GM12878 (cell line): ENCODE data around the gene ZNF41. TPM values are rescaled to one million over a fixed set of nuclear protein-coding genes. Genes with fewer than 3 reads are reported as not detected.

Experiments
- ATF7 ChIP-seq: fragments of 450-650 bp; IDR thresholded peaks from 2 replicates; pipeline ENCODE4 v1.6.1; 2016; ENCODE audit warnings: low read depth, mild to moderate bottlenecking
- CBX3 ChIP-seq: fragments of 200-600 bp; sonication (generic); IDR thresholded peaks from 2 replicates; pipeline ENCODE4 v1.6.1; 2016; ENCODE audit warnings: low read depth, borderline replicate concordance
- CBX5 ChIP-seq: sonication (generic); IDR thresholded peaks from 2 replicates; pipeline ENCODE4 v1.6.1; 2016; ENCODE audit warnings: low read depth, moderate library complexity, mild to moderate bottlenecking, inconsistent platforms
- CREB1 ChIP-seq: IDR thresholded peaks from 2 replicates; pipeline ENCODE4 v1.6.1; 2012; ENCODE audit warnings: low read depth, mild to moderate bottlenecking, inconsistent platforms
- KLF5 ChIP-seq: fragments of 450-650 bp; IDR thresholded peaks from 2 replicates; pipeline ENCODE4 v1.6.1; 2014; ENCODE audit warnings: mild to moderate bottlenecking; ENCODE audit not compliant: partially characterized antibody
- MEF2A ChIP-seq: IDR thresholded peaks from 2 replicates; pipeline ENCODE4 v1.6.1; 2011; ENCODE audit warnings: low read depth, mild to moderate bottlenecking, low read length, moderate library complexity; ENCODE audit not compliant: insufficient read depth
- NFYA ChIP-seq: IDR thresholded peaks from 2 replicates; pipeline ENCODE4 v1.6.1; 2011; ENCODE audit warnings: low read depth, mild to moderate bottlenecking, low read length, improper control_type of control experiment, borderline replicate concordance
- WRNIP1 ChIP-seq: IDR thresholded peaks from 2 replicates; pipeline ENCODE4 v1.6.1; 2011; ENCODE audit warnings: low read depth, low read length, improper control_type of control experiment, borderline replicate concordance
- ZNF207 ChIP-seq: fragments of 450-650 bp; IDR thresholded peaks from 2 replicates; pipeline ENCODE4 v1.6.1; 2014; ENCODE audit warnings: antibody characterized with exemption, mild to moderate bottlenecking, borderline replicate concordance
- polyA plus RNA-seq, 11 experiments: library from polyadenylated mRNA; depleted of rRNA in 4 of 11; unstranded in 6 of 11; stranded (reverse) in 5 of 11; fragments of >200 nt; fragmentation: Nextera tagmentation in 4 of 11; fragmentation: Illumina TruSeq in 1 of 11; extraction: Ambion mirVana in 4 of 11; extraction: Trizol in 1 of 11; gene quantifications; 1 replicate in 1 of 11; 2 replicates in 10 of 11; pipeline versions ENCODE4 v1.2.1 to v1.2.3, GENCODE V29; 2011 to 2016; ENCODE audit warnings: inconsistent platforms in 2 of 11, missing spikeins in 2 of 11, low read depth in 1 of 11
- total RNA-seq, 4 experiments: library from RNA; depleted of rRNA in 3 of 4; stranded (reverse); fragments of >200 nt in 3 of 4; fragmentation: Illumina TruSeq in 1 of 4; extraction: Trizol in 1 of 4; gene quantifications; 2 replicates each; pipeline versions ENCODE4 v1.2.1 to v1.2.3, GENCODE V29; 2013 to 2021
- TF ChIP-seq, protein P1 (sequence below): IDR thresholded peaks from 2 replicates; pipeline ENCODE4 v1.6.1; 2011; ENCODE audit warnings: borderline replicate concordance, low read depth, mild to moderate bottlenecking, moderate library complexity, low read length; ENCODE audit not compliant: insufficient read depth, poor library complexity, severe bottlenecking
- TF ChIP-seq, protein P2 (sequence below): fragments of 150-350 bp; IDR thresholded peaks from 2 replicates; pipeline ENCODE4 v1.6.1; 2016; ENCODE audit warnings: low read depth, low read length
- TF ChIP-seq, protein P3 (sequence below): fragments of 450-650 bp; IDR thresholded peaks from 2 replicates; pipeline ENCODE4 v1.6.1; 2018; ENCODE audit warnings: borderline replicate concordance, mild to moderate bottlenecking; ENCODE audit not compliant: partially characterized antibody
- TF ChIP-seq, protein P4 (sequence below): fragments of 450-650 bp; conservative IDR thresholded peaks from 2 replicates; pipeline ENCODE4 v1.6.1; 2017; ENCODE audit warnings: mild to moderate bottlenecking, moderate library complexity
- TF ChIP-seq, protein P5 (sequence below): IDR thresholded peaks from 2 replicates; pipeline ENCODE4 v1.6.1; 2012; ENCODE audit warnings: low read depth, low read length, improper control_type of control experiment
- TF ChIP-seq, protein P6 (sequence below): IDR thresholded peaks from 2 replicates; pipeline ENCODE4 v1.6.1; 2012; ENCODE audit warnings: low read length, inconsistent platforms

ZNF41 gene
- total and polyA plus RNA-seq, 10 of the 15 experiments (the other 5 are each of a cell fraction or from before 2014, with no cell fraction given): 0.95 to 10.6 (median 7.5) TPM

DNA sequence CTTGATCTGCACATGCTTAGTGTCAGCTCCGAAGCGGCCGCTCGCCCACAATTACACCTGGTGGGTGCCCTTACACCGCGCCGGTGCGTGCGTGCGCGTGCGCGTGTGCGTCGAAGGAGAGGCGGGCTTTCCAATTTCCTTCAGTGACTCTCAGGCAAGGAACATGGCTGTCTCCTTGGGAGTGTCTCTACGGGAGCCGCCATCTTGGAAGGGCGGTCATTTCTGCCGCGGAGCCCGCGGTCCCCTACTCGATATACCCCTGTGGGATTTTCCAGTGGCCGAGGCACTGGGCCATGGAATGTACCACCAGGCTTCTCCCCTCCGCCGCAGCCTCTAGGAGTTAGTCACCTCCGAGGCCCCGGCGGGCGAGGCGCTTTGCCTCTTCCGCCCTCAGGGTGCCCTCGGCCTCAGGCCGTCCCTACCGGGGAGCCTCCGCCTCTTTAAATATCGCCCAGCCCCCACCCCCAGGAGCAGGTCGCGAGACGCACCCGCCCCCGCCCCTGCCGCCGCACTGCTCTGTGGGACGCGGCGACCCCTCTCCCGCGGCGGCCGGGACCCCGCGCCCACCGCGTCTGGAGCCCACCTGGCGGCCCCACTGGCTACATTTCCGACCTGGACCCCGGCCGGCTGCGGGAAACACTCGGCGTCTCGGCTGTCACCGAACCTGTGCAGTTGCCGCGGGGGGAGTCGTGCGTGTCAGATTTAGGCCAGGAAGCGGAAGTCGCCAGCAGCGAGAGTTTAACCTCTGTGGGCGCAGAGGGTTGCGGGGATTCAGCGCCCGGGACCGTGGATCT is at the start of gene ZNF41 (continued):
- TF ChIP-seq, protein P1, sequence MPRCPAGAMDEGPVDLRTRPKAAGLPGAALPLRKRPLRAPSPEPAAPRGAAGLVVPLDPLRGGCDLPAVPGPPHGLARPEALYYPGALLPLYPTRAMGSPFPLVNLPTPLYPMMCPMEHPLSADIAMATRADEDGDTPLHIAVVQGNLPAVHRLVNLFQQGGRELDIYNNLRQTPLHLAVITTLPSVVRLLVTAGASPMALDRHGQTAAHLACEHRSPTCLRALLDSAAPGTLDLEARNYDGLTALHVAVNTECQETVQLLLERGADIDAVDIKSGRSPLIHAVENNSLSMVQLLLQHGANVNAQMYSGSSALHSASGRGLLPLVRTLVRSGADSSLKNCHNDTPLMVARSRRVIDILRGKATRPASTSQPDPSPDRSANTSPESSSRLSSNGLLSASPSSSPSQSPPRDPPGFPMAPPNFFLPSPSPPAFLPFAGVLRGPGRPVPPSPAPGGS: no peak
- TF ChIP-seq ATF7 (no peak), NFYA (no peak), CBX5 (no peak), ZNF207 (no peak), CREB1 (peak; percentile 37; the same call in 1 of the 2 replicates), KLF5 (no peak), CBX3 (no peak), MEF2A (no peak), WRNIP1 (no peak)
- TF ChIP-seq, protein P2, sequence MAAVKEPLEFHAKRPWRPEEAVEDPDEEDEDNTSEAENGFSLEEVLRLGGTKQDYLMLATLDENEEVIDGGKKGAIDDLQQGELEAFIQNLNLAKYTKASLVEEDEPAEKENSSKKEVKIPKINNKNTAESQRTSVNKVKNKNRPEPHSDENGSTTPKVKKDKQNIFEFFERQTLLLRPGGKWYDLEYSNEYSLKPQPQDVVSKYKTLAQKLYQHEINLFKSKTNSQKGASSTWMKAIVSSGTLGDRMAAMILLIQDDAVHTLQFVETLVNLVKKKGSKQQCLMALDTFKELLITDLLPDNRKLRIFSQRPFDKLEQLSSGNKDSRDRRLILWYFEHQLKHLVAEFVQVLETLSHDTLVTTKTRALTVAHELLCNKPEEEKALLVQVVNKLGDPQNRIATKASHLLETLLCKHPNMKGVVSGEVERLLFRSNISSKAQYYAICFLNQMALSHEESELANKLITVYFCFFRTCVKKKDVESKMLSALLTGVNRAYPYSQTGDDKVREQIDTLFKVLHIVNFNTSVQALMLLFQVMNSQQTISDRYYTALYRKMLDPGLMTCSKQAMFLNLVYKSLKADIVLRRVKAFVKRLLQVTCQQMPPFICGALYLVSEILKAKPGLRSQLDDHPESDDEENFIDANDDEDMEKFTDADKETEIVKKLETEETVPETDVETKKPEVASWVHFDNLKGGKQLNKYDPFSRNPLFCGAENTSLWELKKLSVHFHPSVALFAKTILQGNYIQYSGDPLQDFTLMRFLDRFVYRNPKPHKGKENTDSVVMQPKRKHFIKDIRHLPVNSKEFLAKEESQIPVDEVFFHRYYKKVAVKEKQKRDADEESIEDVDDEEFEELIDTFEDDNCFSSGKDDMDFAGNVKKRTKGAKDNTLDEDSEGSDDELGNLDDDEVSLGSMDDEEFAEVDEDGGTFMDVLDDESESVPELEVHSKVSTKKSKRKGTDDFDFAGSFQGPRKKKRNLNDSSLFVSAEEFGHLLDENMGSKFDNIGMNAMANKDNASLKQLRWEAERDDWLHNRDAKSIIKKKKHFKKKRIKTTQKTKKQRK: no peak
- TF ChIP-seq, protein P3, sequence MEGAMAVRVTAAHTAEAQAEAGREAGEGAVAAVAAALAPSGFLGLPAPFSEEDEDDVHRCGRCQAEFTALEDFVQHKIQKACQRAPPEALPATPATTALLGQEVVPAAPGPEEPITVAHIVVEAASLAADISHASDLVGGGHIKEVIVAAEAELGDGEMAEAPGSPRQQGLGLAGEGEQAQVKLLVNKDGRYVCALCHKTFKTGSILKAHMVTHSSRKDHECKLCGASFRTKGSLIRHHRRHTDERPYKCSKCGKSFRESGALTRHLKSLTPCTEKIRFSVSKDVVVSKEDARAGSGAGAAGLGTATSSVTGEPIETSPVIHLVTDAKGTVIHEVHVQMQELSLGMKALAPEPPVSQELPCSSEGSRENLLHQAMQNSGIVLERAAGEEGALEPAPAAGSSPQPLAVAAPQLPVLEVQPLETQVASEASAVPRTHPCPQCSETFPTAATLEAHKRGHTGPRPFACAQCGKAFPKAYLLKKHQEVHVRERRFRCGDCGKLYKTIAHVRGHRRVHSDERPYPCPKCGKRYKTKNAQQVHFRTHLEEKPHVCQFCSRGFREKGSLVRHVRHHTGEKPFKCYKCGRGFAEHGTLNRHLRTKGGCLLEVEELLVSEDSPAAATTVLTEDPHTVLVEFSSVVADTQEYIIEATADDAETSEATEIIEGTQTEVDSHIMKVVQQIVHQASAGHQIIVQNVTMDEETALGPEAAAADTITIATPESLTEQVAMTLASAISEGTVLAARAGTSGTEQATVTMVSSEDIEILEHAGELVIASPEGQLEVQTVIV: no peak
- TF ChIP-seq, protein P4, sequence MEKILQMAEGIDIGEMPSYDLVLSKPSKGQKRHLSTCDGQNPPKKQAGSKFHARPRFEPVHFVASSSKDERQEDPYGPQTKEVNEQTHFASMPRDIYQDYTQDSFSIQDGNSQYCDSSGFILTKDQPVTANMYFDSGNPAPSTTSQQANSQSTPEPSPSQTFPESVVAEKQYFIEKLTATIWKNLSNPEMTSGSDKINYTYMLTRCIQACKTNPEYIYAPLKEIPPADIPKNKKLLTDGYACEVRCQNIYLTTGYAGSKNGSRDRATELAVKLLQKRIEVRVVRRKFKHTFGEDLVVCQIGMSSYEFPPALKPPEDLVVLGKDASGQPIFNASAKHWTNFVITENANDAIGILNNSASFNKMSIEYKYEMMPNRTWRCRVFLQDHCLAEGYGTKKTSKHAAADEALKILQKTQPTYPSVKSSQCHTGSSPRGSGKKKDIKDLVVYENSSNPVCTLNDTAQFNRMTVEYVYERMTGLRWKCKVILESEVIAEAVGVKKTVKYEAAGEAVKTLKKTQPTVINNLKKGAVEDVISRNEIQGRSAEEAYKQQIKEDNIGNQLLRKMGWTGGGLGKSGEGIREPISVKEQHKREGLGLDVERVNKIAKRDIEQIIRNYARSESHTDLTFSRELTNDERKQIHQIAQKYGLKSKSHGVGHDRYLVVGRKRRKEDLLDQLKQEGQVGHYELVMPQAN: peak; percentile 36; the same call in 1 of the 2 replicates
- TF ChIP-seq, protein P5, sequence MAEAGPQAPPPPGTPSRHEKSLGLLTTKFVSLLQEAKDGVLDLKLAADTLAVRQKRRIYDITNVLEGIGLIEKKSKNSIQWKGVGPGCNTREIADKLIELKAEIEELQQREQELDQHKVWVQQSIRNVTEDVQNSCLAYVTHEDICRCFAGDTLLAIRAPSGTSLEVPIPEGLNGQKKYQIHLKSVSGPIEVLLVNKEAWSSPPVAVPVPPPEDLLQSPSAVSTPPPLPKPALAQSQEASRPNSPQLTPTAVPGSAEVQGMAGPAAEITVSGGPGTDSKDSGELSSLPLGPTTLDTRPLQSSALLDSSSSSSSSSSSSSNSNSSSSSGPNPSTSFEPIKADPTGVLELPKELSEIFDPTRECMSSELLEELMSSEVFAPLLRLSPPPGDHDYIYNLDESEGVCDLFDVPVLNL: peak; percentile 65; the same call in 1 of the 2 replicates
- TF ChIP-seq, protein P6, sequence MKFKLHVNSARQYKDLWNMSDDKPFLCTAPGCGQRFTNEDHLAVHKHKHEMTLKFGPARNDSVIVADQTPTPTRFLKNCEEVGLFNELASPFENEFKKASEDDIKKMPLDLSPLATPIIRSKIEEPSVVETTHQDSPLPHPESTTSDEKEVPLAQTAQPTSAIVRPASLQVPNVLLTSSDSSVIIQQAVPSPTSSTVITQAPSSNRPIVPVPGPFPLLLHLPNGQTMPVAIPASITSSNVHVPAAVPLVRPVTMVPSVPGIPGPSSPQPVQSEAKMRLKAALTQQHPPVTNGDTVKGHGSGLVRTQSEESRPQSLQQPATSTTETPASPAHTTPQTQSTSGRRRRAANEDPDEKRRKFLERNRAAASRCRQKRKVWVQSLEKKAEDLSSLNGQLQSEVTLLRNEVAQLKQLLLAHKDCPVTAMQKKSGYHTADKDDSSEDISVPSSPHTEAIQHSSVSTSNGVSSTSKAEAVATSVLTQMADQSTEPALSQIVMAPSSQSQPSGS: no peak
